ENCODE measurements around the gene ARHGEF7. TPM values are rescaled to one million over a fixed set of nuclear protein-coding genes. Genes with fewer than 3 reads are reported as not detected.
A peak's percentile ranks its signal among the peaks of the same experiment; 100 is the strongest.

ARHGEF7 gene
- total and polyA plus RNA-seq, 5 donors from 2014 or later, result 7.1 to 84.9 (median 9.8) TPM

- Histone ChIP-seq H3K4me1 (ENCODE audit: control insufficient read depth, insufficient read depth, low read length, poor library complexity, severe bottlenecking) (no peaks in the 10 kb centered on the region), H3K4me3 (ENCODE audit: low read depth, low read length) (no peak overlapping the region), H3K36me3 (ENCODE audit: control insufficient read depth, insufficient read depth, low read length) (peaks cover 73% of the 10 kb centered on the region), H3K27me3 (ENCODE audit: control insufficient read depth, insufficient read depth, low read length) (no peaks in the 10 kb centered on the region), H3K9me3 (ENCODE audit: control insufficient read depth in 2 of 2, low read length in 2 of 2) (no peaks in the 10 kb centered on the region), H3K27ac (ENCODE audit: insufficient read depth, low read length, poor library complexity, severe bottlenecking) (no peak overlapping the region)
- Mint-ChIP-seq H3K4me1 (no peaks in the 10 kb centered on the region), H3K27ac (no peak overlapping the region), H3K27me3 (no peaks in the 10 kb centered on the region), H3K36me3 (peaks cover 58% of the 10 kb centered on the region), H3K9me3 (peaks cover 0 to 2% (median 0%) of the 10 kb centered on the region in 7 donors), H3K4me3 (no peak overlapping the region)
- ATAC-seq (ENCODE audit: low read depth in 2 of 2) (no peak), DNase-seq (no peak)
Measured at GRCh38 chr13:111304041-111304544, 189.0 kb downstream of the ARHGEF7 start.

- peaks cover 69% of the 10 kb centered on the region for H3K36me3 ChIP-seq (ENCODE audit: control insufficient read depth, insufficient read depth, low read length)
- no peak overlapping the region for H3K27ac ChIP-seq (ENCODE audit: insufficient read depth, low read length, poor library complexity, severe bottlenecking)
- H3K4me3 Mint-ChIP-seq, result no peak overlapping the region
- H3K4me1 ChIP-seq (ENCODE audit: control insufficient read depth, insufficient read depth, low read length, poor library complexity, severe bottlenecking), result no peaks in the 10 kb centered on the region
- H3K27me3 ChIP-seq (ENCODE audit: control insufficient read depth, insufficient read depth, low read length), result no peaks in the 10 kb centered on the region
- no peak for ATAC-seq (ENCODE audit: low read depth in 2 of 2)
- no peak for DNase-seq
- peaks cover 0 to 4% (median 0%) of the 10 kb centered on the region in 4 donors for H3K4me1 Mint-ChIP-seq
- no peak overlapping the region for H3K4me3 ChIP-seq (ENCODE audit: low read depth, low read length)
- peaks cover 61% of the 10 kb centered on the region for H3K36me3 Mint-ChIP-seq
- H3K27ac Mint-ChIP-seq, result peak overlapping the region in 1 of 3 donors; percentile 66
- no peaks in the 10 kb centered on the region for H3K27me3 Mint-ChIP-seq
- H3K9me3 ChIP-seq (ENCODE audit: control insufficient read depth in 2 of 2, low read length in 2 of 2), result no peaks in the 10 kb centered on the region
- H3K9me3 Mint-ChIP-seq, result peaks cover 0 to 4% (median 2%) of the 10 kb centered on the region in 7 donors
Measured at GRCh38 chr13:111304603-111305289, 189.6 kb downstream of the ARHGEF7 start.

GRCh38 chr13:111312944-111313590, 198.0 kb downstream of the ARHGEF7 start:
- peaks cover 4% of the 10 kb centered on the region for H3K36me3 ChIP-seq (ENCODE audit: control insufficient read depth, insufficient read depth, low read length)
- H3K4me1 Mint-ChIP-seq, result peaks cover 0 to 6% (median under 1%) of the 10 kb centered on the region in 4 donors
- H3K27me3 Mint-ChIP-seq, result no peaks in the 10 kb centered on the region
- no peaks in the 10 kb centered on the region for H3K9me3 ChIP-seq (ENCODE audit: control insufficient read depth in 2 of 2, low read length in 2 of 2)
- DNase-seq (no peak), ATAC-seq (ENCODE audit: low read depth in 2 of 2) (no peak)
- no peaks in the 10 kb centered on the region for H3K27me3 ChIP-seq (ENCODE audit: control insufficient read depth, insufficient read depth, low read length)
- peaks cover 39% of the 10 kb centered on the region for H3K36me3 Mint-ChIP-seq
- no peak overlapping the region for H3K4me3 Mint-ChIP-seq
- no peak overlapping the region for H3K4me3 ChIP-seq (ENCODE audit: low read depth, low read length)
- no peak overlapping the region for H3K27ac ChIP-seq (ENCODE audit: insufficient read depth, low read length, poor library complexity, severe bottlenecking)
- H3K9me3 Mint-ChIP-seq, result peaks cover 0 to 24% (median 6%) of the 10 kb centered on the region in 7 donors
- no peak overlapping the region for H3K27ac Mint-ChIP-seq
- no peaks in the 10 kb centered on the region for H3K4me1 ChIP-seq (ENCODE audit: control insufficient read depth, insufficient read depth, low read length, poor library complexity, severe bottlenecking)

- H3K27ac ChIP-seq (ENCODE audit: insufficient read depth, low read length, poor library complexity, severe bottlenecking), result no peak overlapping the region
- H3K27me3 ChIP-seq (ENCODE audit: control insufficient read depth, insufficient read depth, low read length), result no peaks in the 10 kb centered on the region
- no peak overlapping the region for H3K4me3 ChIP-seq (ENCODE audit: low read depth, low read length)
- H3K4me1 ChIP-seq (ENCODE audit: control insufficient read depth, insufficient read depth, low read length, poor library complexity, severe bottlenecking), result no peaks in the 10 kb centered on the region
- Mint-ChIP-seq H3K9me3 (peaks cover 0 to 24% (median 6%) of the 10 kb centered on the region in 7 donors), H3K36me3 (peaks cover 40% of the 10 kb centered on the region), H3K27me3 (no peaks in the 10 kb centered on the region), H3K27ac (no peak overlapping the region), H3K4me3 (no peak overlapping the region), H3K4me1 (peaks cover 0 to 6% (median under 1%) of the 10 kb centered on the region in 4 donors)
- DNase-seq (no peak), ATAC-seq (ENCODE audit: low read depth in 2 of 2) (no peak)
- H3K9me3 ChIP-seq (ENCODE audit: control insufficient read depth in 2 of 2, low read length in 2 of 2), result no peaks in the 10 kb centered on the region
- peaks cover 4% of the 10 kb centered on the region for H3K36me3 ChIP-seq (ENCODE audit: control insufficient read depth, insufficient read depth, low read length)
Measured at GRCh38 chr13:111313911-111314425, 198.9 kb downstream of the ARHGEF7 start.

GRCh38 chr13:111314852-111315251, 199.7 kb downstream of the ARHGEF7 start:
- no peak for DNase-seq
- no peaks in the 10 kb centered on the region for H3K4me1 ChIP-seq (ENCODE audit: control insufficient read depth, insufficient read depth, low read length, poor library complexity, severe bottlenecking)
- peaks cover 4% of the 10 kb centered on the region for H3K36me3 ChIP-seq (ENCODE audit: control insufficient read depth, insufficient read depth, low read length)
- no peak overlapping the region for H3K4me3 ChIP-seq (ENCODE audit: low read depth, low read length)
- Mint-ChIP-seq H3K9me3 (peaks cover 0 to 21% (median 3%) of the 10 kb centered on the region in 7 donors), H3K4me1 (peaks cover 0 to 2% (median 2%) of the 10 kb centered on the region in 4 donors), H3K27me3 (no peaks in the 10 kb centered on the region), H3K27ac (no peak overlapping the region), H3K4me3 (no peak overlapping the region), H3K36me3 (peaks cover 37% of the 10 kb centered on the region)
- H3K27ac ChIP-seq (ENCODE audit: insufficient read depth, low read length, poor library complexity, severe bottlenecking), result no peak overlapping the region
- ATAC-seq (ENCODE audit: low read depth in 2 of 2), result no peak
- no peaks in the 10 kb centered on the region for H3K27me3 ChIP-seq (ENCODE audit: control insufficient read depth, insufficient read depth, low read length)
- no peaks in the 10 kb centered on the region for H3K9me3 ChIP-seq (ENCODE audit: control insufficient read depth in 2 of 2, low read length in 2 of 2)

GRCh38 chr13:111315347-111315995, 200.4 kb downstream of the ARHGEF7 start:
- Mint-ChIP-seq H3K27me3 (no peaks in the 10 kb centered on the region), H3K36me3 (peaks cover 30% of the 10 kb centered on the region), H3K4me3 (no peak overlapping the region), H3K4me1 (peaks cover 0 to 2% (median 0%) of the 10 kb centered on the region in 4 donors), H3K9me3 (peaks cover 0 to 14% (median 3%) of the 10 kb centered on the region in 7 donors), H3K27ac (no peak overlapping the region)
- Histone ChIP-seq H3K9me3 (ENCODE audit: control insufficient read depth in 2 of 2, low read length in 2 of 2) (no peaks in the 10 kb centered on the region), H3K36me3 (ENCODE audit: control insufficient read depth, insufficient read depth, low read length) (peaks cover 4% of the 10 kb centered on the region), H3K27ac (ENCODE audit: insufficient read depth, low read length, poor library complexity, severe bottlenecking) (no peak overlapping the region), H3K4me3 (ENCODE audit: low read depth, low read length) (no peak overlapping the region), H3K4me1 (ENCODE audit: control insufficient read depth, insufficient read depth, low read length, poor library complexity, severe bottlenecking) (no peaks in the 10 kb centered on the region), H3K27me3 (ENCODE audit: control insufficient read depth, insufficient read depth, low read length) (no peaks in the 10 kb centered on the region)
- ATAC-seq (ENCODE audit: low read depth in 2 of 2), result no peak
- DNase-seq, result no peak

- peaks cover 3% of the 10 kb centered on the region for H3K36me3 ChIP-seq (ENCODE audit: control insufficient read depth, insufficient read depth, low read length)
- H3K4me1 ChIP-seq (ENCODE audit: control insufficient read depth, insufficient read depth, low read length, poor library complexity, severe bottlenecking), result no peaks in the 10 kb centered on the region
- no peaks in the 10 kb centered on the region for H3K27me3 Mint-ChIP-seq
- peaks cover 0 to 2% (median 0%) of the 10 kb centered on the region in 4 donors for H3K4me1 Mint-ChIP-seq
- no peaks in the 10 kb centered on the region for H3K27me3 ChIP-seq (ENCODE audit: control insufficient read depth, insufficient read depth, low read length)
- no peak overlapping the region for H3K27ac ChIP-seq (ENCODE audit: insufficient read depth, low read length, poor library complexity, severe bottlenecking)
- DNase-seq (no peak), ATAC-seq (ENCODE audit: low read depth in 2 of 2) (no peak)
- no peak overlapping the region for H3K4me3 Mint-ChIP-seq
- no peak overlapping the region for H3K27ac Mint-ChIP-seq
- H3K36me3 Mint-ChIP-seq, result peaks cover 23% of the 10 kb centered on the region
- no peak overlapping the region for H3K4me3 ChIP-seq (ENCODE audit: low read depth, low read length)
- peaks cover 0 to 7% (median 2%) of the 10 kb centered on the region in 7 donors for H3K9me3 Mint-ChIP-seq
- no peaks in the 10 kb centered on the region for H3K9me3 ChIP-seq (ENCODE audit: control insufficient read depth in 2 of 2, low read length in 2 of 2)
Measured at GRCh38 chr13:111316161-111316730, 201.1 kb downstream of the ARHGEF7 start.
